HG02870 (cell line): ENCODE measurements around the gene SASH1.

ENCODE experiments used
- ATAC-seq: cut with Tn5 transposase; IDR thresholded peaks from one replicate; pipeline ENCODE4 v1.9.1; 2021; ENCODE audit warnings: mild to moderate bottlenecking, moderate library complexity; ENCODE audit not compliant: unreplicated experiment

SASH1 gene

GRCh38 chr6:148342350-148343046, at the start of gene SASH1:
Gene SASH1 (plus strand): TSS chr6:148342838. CDS start chr6:148343068, 230 bp downstream.
- no peak for ATAC-seq

- ATAC-seq: no peak
Observed at GRCh38 chr6:148293181-148293995, 49.2 kb upstream of the SASH1 start.

- ATAC-seq: no peak
Observed at GRCh38 chr6:148294059-148294458, 48.6 kb upstream of the SASH1 start.

- no peak for ATAC-seq
Observed at GRCh38 chr6:148295261-148295887, 47.3 kb upstream of the SASH1 start.

GRCh38 chr6:148296771-148297170, 45.9 kb upstream of the SASH1 start:
- no peak for ATAC-seq

GRCh38 chr6:148298683-148299082, 44.0 kb upstream of the SASH1 start:
- ATAC-seq: no peak

GRCh38 chr6:148303616-148304015, 39.0 kb upstream of the SASH1 start:
- no peak for ATAC-seq

GRCh38 chr6:148304976-148305375, 37.7 kb upstream of the SASH1 start:
- ATAC-seq: no peak

GRCh38 chr6:148306286-148306685, 36.4 kb upstream of the SASH1 start:
- ATAC-seq: no peak

GRCh38 chr6:148307405-148307804, 35.2 kb upstream of the SASH1 start:
- no peak for ATAC-seq

GRCh38 chr6:148309301-148309700, 33.3 kb upstream of the SASH1 start:
- no peak for ATAC-seq

- ATAC-seq: no peak
Observed at GRCh38 chr6:148311966-148312669, 30.5 kb upstream of the SASH1 start.

- no peak for ATAC-seq
Observed at GRCh38 chr6:148313488-148313887, 29.1 kb upstream of the SASH1 start.

GRCh38 chr6:148316308-148316707, 26.3 kb upstream of the SASH1 start:
- no peak for ATAC-seq

GRCh38 chr6:148317051-148317450, 25.6 kb upstream of the SASH1 start:
- ATAC-seq: no peak

- ATAC-seq: no peak
Observed at GRCh38 chr6:148317739-148318138, 24.9 kb upstream of the SASH1 start.

GRCh38 chr6:148322704-148323103, 19.9 kb upstream of the SASH1 start:
- ATAC-seq: no peak

- ATAC-seq: no peak
Observed at GRCh38 chr6:148323344-148323743, 19.3 kb upstream of the SASH1 start.

- ATAC-seq: no peak
Observed at GRCh38 chr6:148324297-148324985, 18.2 kb upstream of the SASH1 start.

GRCh38 chr6:148325316-148326068, 17.1 kb upstream of the SASH1 start:
- no peak for ATAC-seq
